ENCODE results near the gene LSG1. TPM values are rescaled to one million over a fixed set of nuclear protein-coding genes. Genes with fewer than 3 reads are reported as not detected.
A peak's percentile ranks its signal among the peaks of the same experiment; 100 is the strongest.

Gene LSG1
- total and polyA plus RNA-seq, 10 of the 15 experiments (the other 5 are each of a cell fraction or from before 2014, with no cell fraction given): 14.3 to 75.6 (median 54.4) TPM

- TF ChIP-seq BMI1 (IDR thresholded peaks at IDR 0.05; ENCODE audit: borderline replicate concordance) (no peak), RAD21 (IDR thresholded peaks at IDR 0.05; ENCODE audit: insufficient read depth, low read depth, low read length) (peak; percentile 95), HDGF (IDR thresholded peaks at IDR 0.05) (peak; percentile 45; the same call in 1 of the 2 replicates), RFX5 (IDR thresholded peaks at IDR 0.05; ENCODE audit: low read depth, low read length) (no peak), SPI1 (IDR thresholded peaks at IDR 0.05; ENCODE audit: borderline replicate concordance, insufficient read depth, low read depth, low read length) (no peak), MXI1 (IDR thresholded peaks at IDR 0.05; ENCODE audit: low read depth, low read length) (no peak), SMC3 (IDR thresholded peaks at IDR 0.05; ENCODE audit: borderline replicate concordance, low read length) (peak; percentile 87), EZH2 (IDR thresholded peaks at IDR 0.05; ENCODE audit: borderline replicate concordance, control insufficient read depth, low read depth, low read length) (no peak), ZNF207 (IDR thresholded peaks at IDR 0.05; ENCODE audit: borderline replicate concordance) (0 out of 2 replicates have a peak, but pooled peaks have one; percentile 44), POLR2AphosphoS5 (IDR thresholded peaks at IDR 0.05; ENCODE audit: low read length) (no peak), RELA (IDR thresholded peaks at IDR 0.05; ENCODE audit: borderline replicate concordance, partially characterized antibody) (no peak), POLR2AphosphoS2 (IDR thresholded peaks at IDR 0.05; ENCODE audit: low read depth, low read length) (no peak), NBN (IDR thresholded peaks at IDR 0.05) (peak; percentile 76; the same call in 1 of the 2 replicates), E2F8 (IDR thresholded peaks at IDR 0.05; ENCODE audit: low read depth, partially characterized antibody) (no peak), TCF3 (IDR thresholded peaks at IDR 0.05; ENCODE audit: borderline replicate concordance, insufficient read depth, low read depth, low read length) (no peak), RCOR1 (conservative IDR thresholded peaks at IDR 0.05; ENCODE audit: low read depth, low read length) (no peak), IRF5 (IDR thresholded peaks at IDR 0.05; ENCODE audit: borderline replicate concordance) (no peak), NR2C2 (IDR thresholded peaks at IDR 0.05; ENCODE audit: borderline replicate concordance, control insufficient read depth, insufficient read length, low read depth) (no peak), SMAD1 (IDR thresholded peaks at IDR 0.05; ENCODE audit: low read depth, partially characterized antibody) (peak; percentile 25), RUNX3 (IDR thresholded peaks at IDR 0.05; ENCODE audit: low read length) (0 out of 2 replicates have a peak, but pooled peaks have one; percentile 14), RBBP5 (conservative IDR thresholded peaks at IDR 0.05) (no peak), RB1 (IDR thresholded peaks at IDR 0.05; ENCODE audit: borderline replicate concordance) (peak; percentile 57; the same call in 1 of the 2 replicates), MEF2A (IDR thresholded peaks at IDR 0.05; ENCODE audit: insufficient read depth, low read depth, low read length) (0 out of 2 replicates have a peak, but pooled peaks have one; percentile 34), REST (IDR thresholded peaks at IDR 0.05; ENCODE audit: low read depth, low read length) (no peak)
Measured at GRCh38 chr3:194682694-194683310, 10.8 kb upstream of the LSG1 start (continued).
